GM18907 (cell line): ENCODE measurements around the gene RAD51B.

Source experiments
- ATAC-seq: cut with Tn5 transposase; IDR thresholded peaks from one replicate; pipeline ENCODE4 v1.9.1; 2021; ENCODE audit warnings: mild to moderate bottlenecking, moderate library complexity; ENCODE audit not compliant: unreplicated experiment

RAD51B gene

GRCh38 chr14:68527329-68527851 lies 707.8 kb downstream of the RAD51B start:
- ATAC-seq, result no peak

GRCh38 chr14:68528040-68528687 lies 708.6 kb downstream of the RAD51B start:
- ATAC-seq, result no peak

GRCh38 chr14:68530443-68530842 lies 710.9 kb downstream of the RAD51B start:
- ATAC-seq, result no peak

GRCh38 chr14:68532496-68532895 lies 712.9 kb downstream of the RAD51B start:
- no peak for ATAC-seq

- ATAC-seq, result no peak
Observed at GRCh38 chr14:68534276-68534675, 714.7 kb downstream of the RAD51B start.

GRCh38 chr14:68535404-68536017 lies 715.9 kb downstream of the RAD51B start:
- no peak for ATAC-seq

- no peak for ATAC-seq
Observed at GRCh38 chr14:68536018-68536410, 716.4 kb downstream of the RAD51B start.

GRCh38 chr14:68538639-68539038 lies 719.1 kb downstream of the RAD51B start:
- no peak for ATAC-seq

- no peak for ATAC-seq
Observed at GRCh38 chr14:68539241-68539737, 719.7 kb downstream of the RAD51B start.

GRCh38 chr14:68539789-68540188 lies 720.2 kb downstream of the RAD51B start:
- no peak for ATAC-seq

GRCh38 chr14:68541178-68541896 lies 721.8 kb downstream of the RAD51B start:
- no peak for ATAC-seq

- no peak for ATAC-seq
Observed at GRCh38 chr14:68542346-68542745, 722.8 kb downstream of the RAD51B start.

GRCh38 chr14:68543516-68543915 lies 723.9 kb downstream of the RAD51B start:
- ATAC-seq, result no peak

- ATAC-seq, result no peak
Observed at GRCh38 chr14:68544081-68544892, 724.7 kb downstream of the RAD51B start.

- no peak for ATAC-seq
Observed at GRCh38 chr14:68546839-68547238, 727.3 kb downstream of the RAD51B start.

- no peak for ATAC-seq
Observed at GRCh38 chr14:68547305-68548193, 728.0 kb downstream of the RAD51B start.

GRCh38 chr14:68548194-68549076 lies 728.9 kb downstream of the RAD51B start:
- no peak for ATAC-seq

- no peak for ATAC-seq
Observed at GRCh38 chr14:68550338-68550715, 730.7 kb downstream of the RAD51B start.
